Adrenal gland (tissue), 12 donors: ENCODE results near the gene AACS. TPM values are rescaled to one million over a fixed set of nuclear protein-coding genes. Genes with fewer than 3 reads are reported as not detected.
A peak's percentile ranks its signal among the peaks of the same experiment; 100 is the strongest.

Source experiments
- DNase-seq, 7 donors: peaks; one replicate each; pipeline ENCODE4 v3.0.0-alpha.2; 2019 to 2020
- H3K27ac ChIP-seq, 5 donors: fragments of 200-600 bp; sonication (generic) in 4 of 5; 1 replicate in 3 of 5; 2 replicates in 2 of 5; pipeline versions ENCODE4 v1.5.1 to v1.8.0; 2016 to 2020; ENCODE audit warnings: mild to moderate bottlenecking in 1 of 5
- H3K27me3 ChIP-seq: fragments of 200-600 bp; 2 replicates; pipeline ENCODE4 v1.8.0; 2021
- H3K36me3 ChIP-seq, 2 donors: fragments of 200-600 bp; replicated peaks in 1 of 2; 1 replicate in 1 of 2; 2 replicates in 1 of 2; pipeline versions ENCODE4 v1.5.1 to v1.8.0; 2018 to 2022
- H3K4me1 ChIP-seq, 2 donors: fragments of 200-600 bp; replicated peaks in 1 of 2; 1 replicate in 1 of 2; 2 replicates in 1 of 2; pipeline versions ENCODE4 v1.5.1 to v1.8.0; 2018 to 2021
- H3K4me3 ChIP-seq, 4 donors: fragments of 200-600 bp; sonication (generic) in 3 of 4; one replicate each; pipeline ENCODE4 v1.5.1; 2016 to 2018
- H3K9me3 ChIP-seq, 3 donors: fragments of 200-600 bp; sonication (generic) in 1 of 3; replicated peaks in 1 of 3; 1 replicate in 2 of 3; 2 replicates in 1 of 3; pipeline versions ENCODE4 v1.5.1 to v1.8.0; 2016 to 2021
- POLR2A ChIP-seq, 2 donors: fragments of 450-650 bp; IDR thresholded peaks; one replicate each; pipeline ENCODE4 v1.6.1; 2017; ENCODE audit warnings: antibody characterized with exemption in 2 of 2, mild to moderate bottlenecking in 2 of 2, moderate library complexity in 1 of 2
- WGBS, 4 donors: extraction: QIAGEN DNeasy Blood & Tissue Kit in 2 of 4; methylation state at CpG; one replicate each; pipeline versions ENCODE4 v1.1.5 to v1.1.7; 2013 to 2017; 5-methylcytosine and 5-hydroxymethylcytosine counted together
- intact Hi-C, 2 donors: fragments of 100-400 bp; cut with DNase I; formaldehyde crosslinking; loops; one replicate each; pipeline versions ENCODE4 v1.14.1 to v1.15.0; 2022 to 2023
- polyA plus RNA-seq, 3 donors: library from polyadenylated mRNA; stranded (reverse); fragments of 200-250 nt in 2 of 3; fragments of 350-450 nt in 1 of 3; fragmentation: Illumina TruSeq in 1 of 3; extraction: RNeasy Lipid Tissue Mini Kit (QIAGEN cat#74804) in 1 of 3; gene quantifications; one replicate each; pipeline ENCODE4 v1.2.3, GENCODE V29; 2013 to 2014
- total RNA-seq, 9 donors: library from RNA; depleted of rRNA in 4 of 9; stranded (reverse); fragments of >200 nt in 4 of 9; fragments of 120-200 nt in 1 of 9; fragmentation: NEBNext Ultra II Directional in 1 of 9; extraction: Animal tissue kit (Norgen Biotek cat#: 25700) in 1 of 9; gene quantifications; one replicate each; pipeline versions ENCODE4 v1.1.0 to v1.2.4, GENCODE V29; 2013 to 2023
- TF ChIP-seq, protein P1 (sequence below), 6 experiments: fragments of 450-650 bp in 4 of 6; fragments of 200-600 bp in 2 of 6; sonication (generic) in 1 of 6; IDR thresholded peaks; 1 replicate in 5 of 6; 2 replicates in 1 of 6; pipeline versions ENCODE4 v1.5.1 to v1.8.0; 2016 to 2021; ENCODE audit warnings: antibody characterized with exemption in 6 of 6, mild to moderate bottlenecking in 2 of 6, moderate library complexity in 1 of 6
- donor health status: healthy with polysubstance abuse.
- donor health status: Bipolar disorder and iron deficiency.
- donor health status: DM: yes; HTN: yes; CAD: no.
- donor health status: DM: no; HTN: no; CAD: no.
- donor health status: DM: no; HTN: no; CAD: no.
- donor health status: DM: yes; HTN: yes; CAD: no.

The AACS gene
- total and polyA plus RNA-seq, 12 donors, result 8.0 to 31.7 (median 15.4) TPM

DNA sequence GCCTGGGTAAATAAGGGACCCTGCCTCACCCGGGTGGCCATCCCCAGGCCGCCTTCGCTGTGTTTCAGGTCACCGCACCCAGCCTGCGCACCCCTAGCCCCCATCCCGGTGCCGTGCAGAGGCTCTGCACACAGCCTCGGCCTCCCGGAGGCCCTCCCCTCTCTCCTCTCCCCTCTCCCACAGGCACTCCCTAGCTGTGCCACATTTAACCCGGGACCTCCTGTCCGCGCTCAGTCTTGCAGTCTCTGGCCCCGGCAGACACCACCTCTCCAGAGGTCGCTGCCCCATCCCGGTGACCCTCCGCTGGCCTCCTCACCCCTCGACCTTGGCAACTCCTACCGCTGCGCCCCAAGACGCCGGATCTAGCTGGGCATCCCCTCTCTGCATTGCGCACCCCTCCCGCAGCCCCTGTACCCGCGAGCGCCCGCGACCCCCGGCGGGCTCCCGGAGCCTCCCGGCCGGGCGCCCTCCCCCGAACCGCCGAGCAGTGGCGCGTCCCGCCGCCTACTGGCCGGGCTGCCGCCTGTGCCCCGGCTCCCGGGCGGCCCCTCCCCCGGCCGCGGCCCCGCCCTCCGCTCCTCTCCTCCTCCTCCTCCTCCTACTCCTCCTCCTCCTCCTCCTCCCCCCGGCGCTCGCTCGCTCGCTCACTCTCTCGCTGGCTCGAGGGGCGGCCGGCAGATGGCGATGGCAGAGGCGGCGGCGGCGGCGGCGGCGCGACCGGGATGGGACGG, 120.7 kb downstream of the AACS start, which contains the start of gene TMEM132B:
TSS of gene TMEM132B (plus strand) at position 647 of the 731 bp plus-strand sequence.
- peaks cover 40% of the 10 kb centered on the region for H3K27me3 ChIP-seq
- TF ChIP-seq, protein P1, sequence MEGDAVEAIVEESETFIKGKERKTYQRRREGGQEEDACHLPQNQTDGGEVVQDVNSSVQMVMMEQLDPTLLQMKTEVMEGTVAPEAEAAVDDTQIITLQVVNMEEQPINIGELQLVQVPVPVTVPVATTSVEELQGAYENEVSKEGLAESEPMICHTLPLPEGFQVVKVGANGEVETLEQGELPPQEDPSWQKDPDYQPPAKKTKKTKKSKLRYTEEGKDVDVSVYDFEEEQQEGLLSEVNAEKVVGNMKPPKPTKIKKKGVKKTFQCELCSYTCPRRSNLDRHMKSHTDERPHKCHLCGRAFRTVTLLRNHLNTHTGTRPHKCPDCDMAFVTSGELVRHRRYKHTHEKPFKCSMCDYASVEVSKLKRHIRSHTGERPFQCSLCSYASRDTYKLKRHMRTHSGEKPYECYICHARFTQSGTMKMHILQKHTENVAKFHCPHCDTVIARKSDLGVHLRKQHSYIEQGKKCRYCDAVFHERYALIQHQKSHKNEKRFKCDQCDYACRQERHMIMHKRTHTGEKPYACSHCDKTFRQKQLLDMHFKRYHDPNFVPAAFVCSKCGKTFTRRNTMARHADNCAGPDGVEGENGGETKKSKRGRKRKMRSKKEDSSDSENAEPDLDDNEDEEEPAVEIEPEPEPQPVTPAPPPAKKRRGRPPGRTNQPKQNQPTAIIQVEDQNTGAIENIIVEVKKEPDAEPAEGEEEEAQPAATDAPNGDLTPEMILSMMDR (IDR thresholded peaks at IDR 0.05), result peak in 3 of 6 experiments; percentile 29 to 41 (median 36)
- TF ChIP-seq POLR2A (IDR thresholded peaks at IDR 0.05), result no peak
- peak within 1 kb of the TSS in 1 of 4 donors; percentile 34 for H3K4me3 ChIP-seq
- no peaks in the 10 kb centered on the region for H3K9me3 ChIP-seq
- 0 to 3% (median 2%) methylated on average over 10 to 65 of the region's 71 CpGs for WGBS, 4 donors
- no peaks in the 10 kb centered on the region for H3K36me3 ChIP-seq
- intact Hi-C loops, result loop anchor here in 1 of 2 donors (10.0 kb wide), 1 partner anchor 1559 kb away; no protein-coding TSS in a partner anchor
- DNase-seq, result peak; percentile 59 to 85 (median 75)
- H3K4me1 ChIP-seq, result peaks cover 0 to 8% of the 10 kb centered on the region in 2 donors
- no peak within 1 kb of the TSS for H3K27ac ChIP-seq

DNA sequence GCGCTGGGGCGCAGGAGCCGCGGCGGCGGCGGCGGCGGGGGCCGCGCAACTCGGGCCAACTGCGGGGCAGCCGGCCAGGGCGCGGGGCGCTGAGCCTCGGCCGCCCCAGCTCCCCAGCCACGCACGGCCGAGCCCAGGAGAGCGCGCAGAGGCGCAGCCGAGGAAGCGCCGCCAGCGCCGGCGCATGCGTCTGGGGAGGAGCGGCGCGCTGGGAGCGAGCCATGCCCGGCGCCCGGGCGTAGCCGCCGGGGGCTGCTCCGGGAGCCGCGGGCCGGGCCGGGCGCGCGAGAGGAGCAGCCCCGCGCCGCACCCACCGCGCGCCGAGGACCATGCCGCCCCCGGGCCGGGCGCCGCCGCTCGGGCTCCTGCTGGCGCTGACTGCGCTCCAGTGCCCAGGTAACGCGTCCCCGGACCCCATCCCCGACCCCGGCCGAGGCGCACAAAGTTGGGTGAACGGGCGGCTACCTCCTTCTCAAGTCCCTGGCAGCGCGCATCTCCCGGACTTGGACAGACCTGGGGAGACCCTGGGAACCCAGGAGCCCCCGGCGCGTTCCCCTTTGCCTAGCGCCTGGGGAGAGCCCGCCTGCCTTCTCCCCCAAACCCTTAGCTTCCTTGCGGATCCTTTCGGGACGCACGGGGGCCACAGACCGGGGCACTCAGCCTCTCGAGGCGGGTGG, 121.4 kb downstream of the AACS start:
- no peak for DNase-seq
- no peaks in the 10 kb centered on the region for H3K36me3 ChIP-seq
- no peak for TF ChIP-seq POLR2A (IDR thresholded peaks at IDR 0.05)
- TF ChIP-seq, protein P1 (IDR thresholded peaks at IDR 0.05), result no peak
- no peak overlapping the region for H3K27ac ChIP-seq
- H3K4me1 ChIP-seq, result peaks cover 0 to 8% of the 10 kb centered on the region in 2 donors
- intact Hi-C loops, result loop anchor here in 1 of 2 donors (10.0 kb wide), 1 partner anchor 1558 kb away; no protein-coding TSS in a partner anchor
- H3K27me3 ChIP-seq, result peaks cover 40% of the 10 kb centered on the region
- H3K9me3 ChIP-seq, result no peaks in the 10 kb centered on the region
- 0 to 1% (median 1%) methylated on average over 14 to 89 of the region's 90 CpGs; no CpG with 5 or more reads in 1 of the 4 donors for WGBS, 4 donors
- peak overlapping the region in 1 of 4 donors; percentile 34 for H3K4me3 ChIP-seq

DNA sequence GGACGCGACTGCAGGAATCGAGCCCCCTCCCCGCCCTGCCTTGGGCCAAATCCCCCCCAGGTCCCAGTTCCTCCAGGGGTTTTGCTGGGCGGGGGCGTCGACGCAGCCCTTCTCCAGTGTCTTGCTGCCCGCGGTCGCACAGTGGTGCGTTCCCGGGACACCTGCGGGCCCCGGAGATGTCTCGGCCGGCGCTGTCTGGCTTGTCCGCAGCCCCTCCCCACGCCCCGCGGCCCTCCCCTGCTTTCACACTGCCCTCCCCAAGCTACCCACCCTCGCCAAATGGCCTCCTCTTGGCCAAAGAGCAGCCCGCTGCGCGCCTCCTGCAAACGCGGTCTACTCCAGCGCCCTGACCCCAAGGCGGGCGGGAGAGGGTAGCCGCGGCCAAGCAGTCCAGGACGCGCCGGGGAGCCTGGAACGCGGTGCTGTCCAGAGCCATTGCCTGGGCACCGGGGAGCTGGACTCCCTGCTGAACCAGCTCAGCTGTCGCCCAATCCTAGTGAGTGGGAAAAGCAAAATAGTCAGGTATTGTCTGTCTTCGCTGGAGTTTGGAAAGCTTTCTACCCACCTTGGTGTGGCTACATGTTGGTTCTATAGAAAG, 122.0 kb downstream of the AACS start:
- intact Hi-C loops, result loop anchor here in 1 of 2 donors (10.0 kb wide), 1 partner anchor 1558 kb away; no protein-coding TSS in a partner anchor
- H3K27ac ChIP-seq, result no peak overlapping the region
- TF ChIP-seq, protein P1 (IDR thresholded peaks at IDR 0.05), result no peak
- no peak for TF ChIP-seq POLR2A (IDR thresholded peaks at IDR 0.05)

More for the DNA sequence above, 122.0 kb downstream of the AACS start:
- DNase-seq, result no peak
- no peak overlapping the region for H3K4me3 ChIP-seq
- WGBS, 4 donors, result 0 to 8% (median 3%) methylated on average over 4 to 41 of the region's 41 CpGs
- H3K27me3 ChIP-seq, result peaks cover 36% of the 10 kb centered on the region
- H3K9me3 ChIP-seq, result no peaks in the 10 kb centered on the region
- H3K36me3 ChIP-seq, result no peaks in the 10 kb centered on the region
- H3K4me1 ChIP-seq, result peaks cover 0 to 8% of the 10 kb centered on the region in 2 donors
